Putamen (tissue), 1 donor: ENCODE results near the gene PSD2.
"Not testable (repeated sequence)": the region's sequence is repeated elsewhere in the genome, so short reads cannot be mapped to it uniquely, and the experiment has no call there.

Source experiments
- DNase-seq: peaks from one replicate; pipeline ENCODE4 v3.0.0-alpha.2; 2016; ENCODE audit warnings: low spot score

The PSD2 gene

GRCh38 chr5:139789116-139789844, 6.3 kb upstream of the PSD2 start:
- DNase-seq: no peak

DNA sequence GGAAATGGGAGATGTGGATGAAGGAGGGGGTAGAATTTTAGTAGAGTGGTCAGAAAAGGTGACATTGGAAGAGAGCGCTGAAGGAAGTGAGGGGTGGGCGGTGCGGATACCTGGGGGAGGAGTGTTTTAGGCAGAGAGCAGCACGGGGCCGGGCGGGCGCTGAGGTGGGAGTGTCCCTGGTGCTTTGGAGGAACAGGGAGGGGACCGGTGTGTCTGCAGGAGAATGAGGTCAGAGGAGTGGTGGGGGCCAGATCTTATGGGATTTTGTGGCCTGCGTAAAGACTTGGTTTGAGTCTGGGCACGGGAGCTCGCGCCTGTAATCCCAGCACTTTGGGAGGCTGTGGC, 5.8 kb upstream of the PSD2 start:
- no peak for DNase-seq

GRCh38 chr5:139792218-139792617, 3.4 kb upstream of the PSD2 start:
- no peak for DNase-seq

- DNase-seq: not testable (repeated sequence)
Measured at GRCh38 chr5:139792655-139793054, 3.0 kb upstream of the PSD2 start.

- no peak for DNase-seq
Measured at GRCh38 chr5:139794067-139794846, 1.4 kb upstream of the PSD2 start.

- DNase-seq: no peak
Measured at GRCh38 chr5:139796061-139796806, 626 bp downstream of the PSD2 start.

GRCh38 chr5:139797335-139797734, 1.7 kb downstream of the PSD2 start:
- DNase-seq: no peak

GRCh38 chr5:139797856-139798510, 2.4 kb downstream of the PSD2 start:
- no peak for DNase-seq

DNA sequence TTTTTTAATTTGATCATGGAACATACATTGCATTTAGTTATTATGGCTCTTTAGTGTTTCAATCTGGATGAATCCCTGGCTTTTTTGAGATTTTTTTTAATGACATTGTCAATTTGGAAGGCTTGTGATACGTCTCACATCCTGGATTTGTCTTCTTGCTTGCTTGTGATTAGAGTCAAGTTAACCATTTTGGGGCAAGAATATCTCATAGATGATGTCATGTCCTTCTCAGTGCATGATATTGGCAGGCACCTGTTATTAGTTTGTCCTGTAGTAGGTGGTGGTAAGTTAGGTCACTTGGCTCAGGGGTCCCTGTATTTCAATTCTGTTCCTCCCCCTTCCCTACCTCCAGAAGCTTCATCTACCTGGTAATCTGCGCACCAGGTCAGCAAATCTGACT, 3.3 kb downstream of the PSD2 start:
- DNase-seq: no peak

- no peak for DNase-seq
Measured at GRCh38 chr5:139799359-139799758, 3.8 kb downstream of the PSD2 start.

GRCh38 chr5:139803978-139804377, 8.4 kb downstream of the PSD2 start:
- DNase-seq: no peak

DNA sequence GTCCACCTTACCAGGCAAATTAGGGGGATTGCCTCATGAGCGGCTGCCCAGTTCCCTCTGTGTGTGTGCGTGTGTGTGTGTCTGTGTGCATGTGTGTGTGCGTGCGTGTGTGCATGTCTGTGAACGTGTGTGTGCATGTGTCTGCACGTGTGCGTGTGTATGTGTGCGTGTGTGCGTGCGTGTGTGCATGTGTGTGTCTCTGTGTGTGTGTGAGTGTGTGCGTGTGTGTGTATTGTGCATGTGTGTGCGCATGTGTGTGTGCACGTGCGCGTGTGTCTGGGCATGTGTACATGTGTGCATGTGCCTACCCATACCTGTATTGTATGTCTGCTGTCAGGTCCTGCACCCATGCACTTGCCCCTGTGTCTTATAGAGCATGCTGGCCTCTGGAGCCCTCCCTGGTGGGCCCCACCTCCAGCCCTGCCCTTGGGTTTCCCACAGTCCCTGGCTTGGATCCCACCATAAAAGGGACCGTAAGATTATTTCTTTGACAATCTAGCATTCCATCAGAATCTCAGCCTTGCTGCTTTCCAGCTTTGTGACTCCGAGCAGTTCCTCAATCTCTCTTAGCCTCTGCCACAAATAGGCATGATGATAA, 9.3 kb downstream of the PSD2 start:
- DNase-seq: no peak

DNA sequence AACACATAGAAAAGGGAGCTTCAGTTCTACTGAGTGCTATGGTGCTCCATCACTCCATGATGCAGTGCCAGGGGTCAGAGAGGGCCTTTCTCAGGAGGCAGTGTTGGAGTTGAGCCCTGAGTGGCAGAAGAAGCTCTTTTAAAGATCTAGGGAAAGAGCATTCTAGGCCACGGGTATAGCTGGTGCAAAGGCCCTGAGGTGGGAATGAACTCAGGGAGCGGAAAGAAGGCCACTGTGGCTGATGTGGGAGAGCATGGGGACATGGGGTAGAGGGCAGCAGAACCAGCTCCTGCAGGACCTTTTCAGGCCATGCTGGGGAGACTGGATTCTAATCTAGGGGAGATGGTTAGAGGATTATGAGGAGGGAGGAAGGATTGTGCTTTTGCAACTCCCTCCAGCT, 9.9 kb downstream of the PSD2 start:
- no peak for DNase-seq

DNA sequence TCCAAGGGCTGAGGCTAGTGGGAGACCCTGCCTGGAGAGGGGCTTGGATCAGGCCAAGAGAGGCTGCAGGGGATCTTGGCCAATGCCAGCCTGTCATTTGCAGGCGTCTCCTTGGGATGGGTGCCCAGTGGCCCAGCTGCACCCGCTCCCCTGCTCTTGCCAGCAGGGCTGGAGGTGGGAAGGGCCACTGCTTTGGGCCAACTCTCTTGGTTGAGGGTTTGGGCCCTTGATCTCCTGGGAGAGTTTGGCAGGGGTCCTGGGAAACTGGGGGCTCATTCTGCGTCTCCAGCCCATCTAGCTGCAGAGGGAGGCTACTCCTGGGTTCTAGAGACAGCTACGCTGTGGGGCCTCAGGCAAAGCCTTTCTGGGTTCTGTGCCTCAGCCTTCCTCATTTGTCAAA, 10.5 kb downstream of the PSD2 start:
- peak; percentile 74 for DNase-seq

- peak; percentile 69 for DNase-seq
Measured at GRCh38 chr5:139806726-139807646, 11.4 kb downstream of the PSD2 start.

DNA sequence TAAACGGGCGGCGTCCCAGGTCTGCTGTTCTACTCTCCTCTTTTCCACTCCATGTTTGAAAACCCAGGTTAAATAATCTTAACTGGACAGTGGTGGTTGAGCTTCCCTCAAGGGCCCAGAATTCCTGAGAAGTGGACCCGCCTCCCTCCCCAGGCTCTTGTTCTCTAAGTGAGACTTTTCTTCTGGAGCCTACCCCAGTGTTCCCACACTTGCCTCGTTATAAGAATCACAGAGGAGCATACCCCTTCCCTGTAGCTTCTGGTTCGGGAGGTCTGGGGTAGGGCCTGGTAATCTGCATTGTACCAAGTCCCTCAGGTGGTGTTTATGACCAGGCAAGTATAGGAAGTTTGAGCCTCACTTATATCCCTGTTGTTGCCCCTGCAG, 12.0 kb downstream of the PSD2 start:
- no peak for DNase-seq

DNA sequence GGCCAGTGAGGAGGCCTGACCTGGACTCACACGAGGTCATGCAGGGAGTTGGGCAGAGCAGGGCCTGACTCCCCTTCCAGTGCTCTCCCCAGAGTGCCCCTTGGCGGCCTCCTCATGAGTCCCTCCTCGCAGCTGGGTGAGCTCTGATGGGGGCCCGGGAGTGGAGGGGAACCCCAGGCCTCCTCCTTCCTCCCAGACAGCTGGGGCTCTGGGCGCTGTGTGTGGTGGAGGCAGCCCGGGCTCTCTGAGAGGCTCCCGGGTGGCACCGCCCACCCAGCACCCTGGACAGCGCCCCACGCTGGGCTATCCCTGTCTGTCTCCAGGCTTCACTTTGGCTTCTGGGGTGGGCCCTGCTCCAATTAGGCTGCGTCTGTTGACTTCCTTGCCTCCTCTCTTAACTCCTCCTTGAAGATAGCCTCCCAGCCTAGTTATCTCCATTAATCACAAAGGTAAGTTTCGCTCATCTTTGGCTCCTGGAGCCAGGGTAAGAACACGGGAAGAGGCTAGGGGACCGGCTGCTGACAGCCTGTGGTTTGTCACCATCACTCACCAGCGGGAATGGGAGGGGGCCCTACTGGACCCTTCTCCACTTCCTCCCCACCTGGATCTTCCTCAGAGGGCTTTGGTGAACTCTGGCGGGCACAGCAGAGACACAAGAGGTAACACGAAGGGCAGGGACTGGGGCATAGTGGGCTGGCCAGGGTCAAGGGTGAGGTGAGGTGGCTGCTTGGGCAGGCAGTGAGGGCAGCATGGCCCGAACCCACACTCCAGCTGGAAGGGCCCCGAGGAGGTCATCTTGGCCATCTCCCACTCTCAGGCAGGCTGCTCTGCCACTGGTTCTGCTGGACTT, 13.1 kb downstream of the PSD2 start:
- DNase-seq: no peak

- no peak for DNase-seq
Measured at GRCh38 chr5:139809331-139809810, 13.8 kb downstream of the PSD2 start.

DNA sequence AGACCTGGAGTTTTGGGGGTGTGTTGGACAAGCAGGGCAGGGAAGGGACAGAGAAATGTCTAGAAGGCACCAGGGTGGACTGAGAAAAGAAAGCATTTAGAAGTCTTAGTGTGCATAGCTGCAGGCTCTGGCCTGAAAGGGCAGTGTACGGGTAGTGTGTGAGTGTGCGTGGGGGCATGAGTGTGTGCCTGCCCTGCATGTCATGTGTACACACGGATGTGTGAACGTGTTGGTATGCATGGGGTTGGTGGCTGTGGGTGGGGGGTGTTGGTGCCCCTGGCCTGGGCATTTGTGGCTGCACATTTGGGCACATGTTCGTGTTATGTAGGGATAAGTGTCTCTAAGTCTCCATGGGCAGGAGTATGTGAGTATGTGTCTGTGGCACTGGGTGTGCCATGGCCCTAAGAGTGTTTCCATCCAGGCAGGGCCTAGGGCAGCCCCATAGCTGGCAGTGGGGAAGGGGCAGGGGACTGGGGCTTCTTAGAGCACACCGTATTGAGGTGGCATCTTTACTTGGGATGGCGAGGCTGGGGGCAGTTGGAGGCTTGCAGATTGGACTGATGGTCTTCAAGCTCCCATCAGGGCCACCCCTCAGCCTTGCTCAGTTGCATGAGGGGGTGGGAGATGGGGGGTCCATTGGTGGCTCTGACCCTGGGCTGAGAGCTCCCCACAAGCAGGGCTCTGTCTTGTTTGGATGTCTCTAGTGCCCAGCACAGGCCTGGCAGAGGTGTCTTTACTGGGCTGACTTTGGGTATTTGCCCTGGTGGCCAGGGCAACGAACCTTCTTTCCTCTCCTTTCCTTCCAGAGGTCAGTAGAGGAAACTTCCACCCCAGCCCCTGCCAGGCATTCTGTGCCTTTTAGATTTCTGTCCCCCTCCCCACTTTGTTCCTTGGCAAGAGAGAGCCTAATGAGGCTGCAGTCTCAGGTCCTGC, 15.0 kb downstream of the PSD2 start:
- DNase-seq: no peak
